ENCODE results near the gene DYNC1H1.

DNA sequence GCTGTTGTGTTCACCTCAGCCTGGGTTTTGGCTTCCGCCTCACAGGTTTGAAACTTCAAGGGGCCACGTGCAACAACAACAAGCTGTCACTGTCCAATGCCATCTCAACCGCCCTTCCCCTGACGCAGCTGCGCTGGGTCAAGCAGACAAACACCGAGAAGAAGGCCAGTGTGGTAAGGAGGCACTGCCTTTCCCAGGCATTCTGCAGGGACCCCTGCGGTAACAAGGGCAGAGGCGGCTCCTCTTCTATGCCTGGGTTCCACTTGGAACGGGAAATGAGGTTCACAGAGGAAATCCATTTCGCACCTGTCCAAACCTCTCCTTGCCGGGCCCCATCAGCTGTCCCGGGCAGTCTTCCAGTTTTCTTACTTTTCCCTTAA lies 85.6 kb downstream of the DYNC1H1 start:
- TF ChIP-seq, protein P1, sequence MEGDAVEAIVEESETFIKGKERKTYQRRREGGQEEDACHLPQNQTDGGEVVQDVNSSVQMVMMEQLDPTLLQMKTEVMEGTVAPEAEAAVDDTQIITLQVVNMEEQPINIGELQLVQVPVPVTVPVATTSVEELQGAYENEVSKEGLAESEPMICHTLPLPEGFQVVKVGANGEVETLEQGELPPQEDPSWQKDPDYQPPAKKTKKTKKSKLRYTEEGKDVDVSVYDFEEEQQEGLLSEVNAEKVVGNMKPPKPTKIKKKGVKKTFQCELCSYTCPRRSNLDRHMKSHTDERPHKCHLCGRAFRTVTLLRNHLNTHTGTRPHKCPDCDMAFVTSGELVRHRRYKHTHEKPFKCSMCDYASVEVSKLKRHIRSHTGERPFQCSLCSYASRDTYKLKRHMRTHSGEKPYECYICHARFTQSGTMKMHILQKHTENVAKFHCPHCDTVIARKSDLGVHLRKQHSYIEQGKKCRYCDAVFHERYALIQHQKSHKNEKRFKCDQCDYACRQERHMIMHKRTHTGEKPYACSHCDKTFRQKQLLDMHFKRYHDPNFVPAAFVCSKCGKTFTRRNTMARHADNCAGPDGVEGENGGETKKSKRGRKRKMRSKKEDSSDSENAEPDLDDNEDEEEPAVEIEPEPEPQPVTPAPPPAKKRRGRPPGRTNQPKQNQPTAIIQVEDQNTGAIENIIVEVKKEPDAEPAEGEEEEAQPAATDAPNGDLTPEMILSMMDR (conservative IDR thresholded peaks at IDR 0.05): no peak
- TF ChIP-seq ZFX (IDR thresholded peaks at IDR 0.05): no peak

Data from C4-2B (cell line).